Liver (tissue), 9 donors: ENCODE results near the gene GBE1. TPM values are rescaled to one million over a fixed set of nuclear protein-coding genes. Genes with fewer than 3 reads are reported as not detected.

Experiments
- DNase-seq: peaks from one replicate; pipeline ENCODE4 v3.0.0-alpha.2; 2017; ENCODE audit warnings: low spot score
- H3K27ac ChIP-seq, 2 donors: one replicate each; pipeline ENCODE4 v1.7.0; 2013; ENCODE audit warnings: inconsistent platforms in 2 of 2, low read length in 2 of 2, control low read depth in 1 of 2, low read depth in 1 of 2, mild to moderate bottlenecking in 1 of 2
- H3K27me3 ChIP-seq, 4 donors: one replicate each; pipeline versions ENCODE4 v1.6.1 to v1.7.0; 2013; ENCODE audit warnings: low read length in 3 of 4, inconsistent platforms in 1 of 4, mild to moderate bottlenecking in 1 of 4, moderate library complexity in 1 of 4; ENCODE audit not compliant: control insufficient read depth in 4 of 4, insufficient read depth in 4 of 4
- H3K36me3 ChIP-seq, 4 donors: one replicate each; pipeline versions ENCODE4 v1.6.1 to v1.7.0; 2013; ENCODE audit warnings: low read length in 3 of 4, mild to moderate bottlenecking in 3 of 4, low read depth in 1 of 4, moderate library complexity in 1 of 4; ENCODE audit not compliant: control insufficient read depth in 4 of 4, insufficient read depth in 3 of 4
- H3K4me1 ChIP-seq, 4 donors: one replicate each; pipeline versions ENCODE4 v1.6.1 to v1.7.0; 2013; ENCODE audit warnings: low read length in 3 of 4, mild to moderate bottlenecking in 3 of 4, moderate library complexity in 1 of 4; ENCODE audit not compliant: control insufficient read depth in 4 of 4, insufficient read depth in 4 of 4
- H3K4me3 ChIP-seq, 3 donors: one replicate each; pipeline versions ENCODE4 v1.6.1 to v1.7.0; 2013; ENCODE audit warnings: low read length in 3 of 3, control low read depth in 1 of 3, low read depth in 1 of 3, mild to moderate bottlenecking in 1 of 3
- H3K9ac ChIP-seq, 2 donors: one replicate each; pipeline ENCODE4 v1.7.0; 2013; ENCODE audit warnings: low read length in 2 of 2, mild to moderate bottlenecking in 2 of 2, moderate library complexity in 2 of 2, control low read depth in 1 of 2, low read depth in 1 of 2
- H3K9me3 ChIP-seq, 4 donors: one replicate each; pipeline versions ENCODE4 v1.6.1 to v1.7.0; 2013; ENCODE audit warnings: low read length in 3 of 4; ENCODE audit not compliant: control insufficient read depth in 4 of 4
- ATF3 ChIP-seq: IDR thresholded peaks from 2 replicates; pipeline ENCODE4 v1.6.1; 2016; ENCODE audit warnings: antibody characterized with exemption
- CTCF ChIP-seq: fragments of 150-350 bp; IDR thresholded peaks from 2 replicates; pipeline ENCODE4 v1.5.1; 2017; ENCODE audit warnings: improper control_type of control experiment, low read depth, low read length; ENCODE audit not compliant: missing input control
- FOXA2 ChIP-seq: IDR thresholded peaks from 2 replicates; pipeline ENCODE4 v1.6.1; 2016; ENCODE audit warnings: antibody characterized with exemption
- GABPA ChIP-seq, 2 donors: IDR thresholded peaks in 1 of 2; conservative IDR thresholded peaks in 1 of 2; 2 replicates each; pipeline ENCODE4 v1.6.1; 2016; ENCODE audit warnings: antibody characterized with exemption in 2 of 2, mild to moderate bottlenecking in 1 of 2, moderate library complexity in 1 of 2
- HNF4A ChIP-seq, 2 donors: conservative IDR thresholded peaks; 2 replicates each; pipeline ENCODE4 v1.6.1; 2016; ENCODE audit warnings: antibody characterized with exemption in 2 of 2, mild to moderate bottlenecking in 2 of 2
- HNF4G ChIP-seq: IDR thresholded peaks from 2 replicates; pipeline ENCODE4 v1.6.1; 2016; ENCODE audit warnings: antibody characterized with exemption
- JUND ChIP-seq, 2 donors: IDR thresholded peaks; 2 replicates each; pipeline ENCODE4 v1.6.1; 2016; ENCODE audit warnings: antibody characterized with exemption in 2 of 2
- MAX ChIP-seq: IDR thresholded peaks from 2 replicates; pipeline ENCODE4 v1.6.1; 2016; ENCODE audit warnings: antibody characterized with exemption
- NR2F2 ChIP-seq: IDR thresholded peaks from 2 replicates; pipeline ENCODE4 v1.6.1; 2016; ENCODE audit warnings: antibody characterized with exemption
- RAD21 ChIP-seq, 2 donors: IDR thresholded peaks; 2 replicates each; pipeline ENCODE4 v1.6.1; 2016; ENCODE audit warnings: antibody characterized with exemption in 2 of 2, mild to moderate bottlenecking in 2 of 2
- REST ChIP-seq: IDR thresholded peaks from 2 replicates; pipeline ENCODE4 v1.6.1; 2016; ENCODE audit warnings: antibody characterized with exemption, mild to moderate bottlenecking
- RXRA ChIP-seq, 2 donors: IDR thresholded peaks; 2 replicates each; pipeline ENCODE4 v1.6.1; 2017 to 2018; ENCODE audit warnings: antibody characterized with exemption in 2 of 2, mild to moderate bottlenecking in 1 of 2
- TAF1 ChIP-seq: conservative IDR thresholded peaks from 2 replicates; pipeline ENCODE4 v1.6.1; 2016; ENCODE audit warnings: antibody characterized with exemption, mild to moderate bottlenecking
- YY1 ChIP-seq: IDR thresholded peaks from 2 replicates; pipeline ENCODE4 v1.6.1; 2016; ENCODE audit warnings: antibody characterized with exemption, mild to moderate bottlenecking
- WGBS: extraction: QIAGEN DNeasy Blood & Tissue Kit; methylation state at CpG from one replicate; pipeline ENCODE4 v1.1.7; 2013; 5-methylcytosine and 5-hydroxymethylcytosine counted together
- polyA plus RNA-seq, 2 donors: library from polyadenylated mRNA; stranded (reverse) in 1 of 2; unstranded in 1 of 2; fragments of 200-250 nt in 1 of 2; fragments of >200 nt in 1 of 2; fragmentation: Nextera tagmentation in 1 of 2; extraction: Ambion mirVana in 1 of 2; gene quantifications; one replicate each; pipeline versions ENCODE4 v1.2.1 to v1.2.3, GENCODE V29; 2013 to 2015
- total RNA-seq, 2 donors: library from RNA; depleted of rRNA; stranded (reverse); fragments of >200 nt; gene quantifications; one replicate each; pipeline ENCODE4 v1.2.3, GENCODE V29; 2014
- donor health status: healthy.
- donor health status: healthy.
- donor health status: healthy.
- donor health status: healthy.
- donor health status: healthy.

The GBE1 gene
- total and polyA plus RNA-seq, 4 donors: 22.5 to 95.6 (median 25.8) TPM

GRCh38 chr3:81676706-81677456 is 84.6 kb downstream of the GBE1 start:
- no peak for DNase-seq

GRCh38 chr3:81674690-81675089 is 86.8 kb downstream of the GBE1 start:
- H3K27ac ChIP-seq: no peak overlapping the region
- TF ChIP-seq CTCF (no peak), HNF4G (no peak), HNF4A (conservative IDR thresholded peaks at IDR 0.05) (no peak), JUND (IDR thresholded peaks at IDR 0.05) (no peak), RAD21 (IDR thresholded peaks at IDR 0.05) (no peak), REST (no peak), NR2F2 (no peak), GABPA (IDR thresholded peaks at IDR 0.05 in 1 of 2, conservative IDR thresholded peaks at IDR 0.05 in 1 of 2) (no peak), FOXA2 (no peak), ATF3 (no peak)
- H3K9me3 ChIP-seq: no peaks in the 10 kb centered on the region
- H3K36me3 ChIP-seq: peaks cover 0 to 5% (median 1%) of the 10 kb centered on the region in 4 donors
- DNase-seq: no peak
- no peak overlapping the region for H3K9ac ChIP-seq
- H3K27me3 ChIP-seq: no peaks in the 10 kb centered on the region
- H3K4me1 ChIP-seq: peaks cover 2 to 14% (median 4%) of the 10 kb centered on the region in 4 donors
- no peak overlapping the region for H3K4me3 ChIP-seq

More at GRCh38 chr3:81676706-81677456, 84.6 kb downstream of the GBE1 start:
- H3K4me1 ChIP-seq: peaks cover 2 to 14% (median 4%) of the 10 kb centered on the region in 4 donors
- 53% methylated on average over 5 of the region's 5 CpGs for WGBS
- H3K27ac ChIP-seq: peak overlapping the region; percentile 46 to 63
- H3K9ac ChIP-seq: no peak overlapping the region
- H3K27me3 ChIP-seq: no peaks in the 10 kb centered on the region
- no peaks in the 10 kb centered on the region for H3K9me3 ChIP-seq
- no peak overlapping the region for H3K4me3 ChIP-seq
- no peak for TF ChIP-seq MAX
- TF ChIP-seq TAF1: no peak
- peak in 1 of 2 donors; percentile 21 for TF ChIP-seq RAD21 (IDR thresholded peaks at IDR 0.05)
- peak in 1 of 2 donors; percentile 7 for TF ChIP-seq HNF4A (conservative IDR thresholded peaks at IDR 0.05)
- TF ChIP-seq RXRA (IDR thresholded peaks at IDR 0.05): peak in 1 of 2 donors; percentile 44
- TF ChIP-seq YY1: peak; percentile 56
- H3K36me3 ChIP-seq: no peaks in the 10 kb centered on the region
